Eye (tissue), 1 donor: Measurements from ENCODE around the gene MICAL1.

Experiments
- DNase-seq: peaks from one replicate; pipeline ENCODE4 v3.0.0-alpha.2; 2015

The MICAL1 gene

DNA sequence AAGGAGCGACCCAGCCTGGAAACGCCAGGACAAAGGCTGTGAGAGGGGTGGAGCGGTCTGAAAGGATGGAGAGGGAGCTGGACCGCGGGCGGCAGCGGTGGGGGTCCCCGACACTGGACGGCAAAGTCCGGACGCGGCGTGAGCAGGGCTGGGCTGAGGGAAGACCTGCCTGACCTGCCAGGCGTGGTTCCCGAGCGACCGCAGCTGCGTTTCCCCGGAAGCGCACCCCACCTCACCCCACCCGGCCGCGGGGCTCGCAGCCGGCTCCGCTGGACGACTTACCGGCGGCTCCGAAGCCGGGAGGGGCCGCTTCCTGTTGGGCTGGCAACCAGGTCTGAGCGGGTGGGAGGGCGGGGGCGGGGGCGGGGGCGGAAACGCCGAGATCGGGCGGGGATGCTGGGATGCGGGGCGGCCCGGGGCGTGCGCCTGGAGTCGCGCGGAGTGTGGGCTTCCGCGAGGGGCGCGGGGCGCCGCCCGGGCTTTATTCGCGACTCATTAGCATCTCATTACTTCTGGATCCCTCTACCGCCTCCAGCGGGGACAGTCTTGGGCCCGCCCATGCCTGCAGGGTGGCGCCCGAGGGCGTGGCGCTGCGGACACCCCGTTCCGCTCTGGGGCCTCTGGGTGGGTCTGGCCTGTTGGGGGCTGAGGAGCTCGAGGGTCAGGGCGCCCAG, at the start of gene MICAL1:
Gene MICAL1 (minus strand): TSS at position 336 of the 674 bp plus-strand sequence. CDS start 1,576 bp downstream, outside the sequence.
- DNase-seq = peak; percentile 87

GRCh38 chr6:109503327-109504224, 48.0 kb upstream of the MICAL1 start:
- peak; percentile 37 for DNase-seq

GRCh38 chr6:109498936-109499335, 43.4 kb upstream of the MICAL1 start:
- no peak for DNase-seq

- no peak for DNase-seq
Measured at GRCh38 chr6:109498052-109498451, 42.5 kb upstream of the MICAL1 start.

DNA sequence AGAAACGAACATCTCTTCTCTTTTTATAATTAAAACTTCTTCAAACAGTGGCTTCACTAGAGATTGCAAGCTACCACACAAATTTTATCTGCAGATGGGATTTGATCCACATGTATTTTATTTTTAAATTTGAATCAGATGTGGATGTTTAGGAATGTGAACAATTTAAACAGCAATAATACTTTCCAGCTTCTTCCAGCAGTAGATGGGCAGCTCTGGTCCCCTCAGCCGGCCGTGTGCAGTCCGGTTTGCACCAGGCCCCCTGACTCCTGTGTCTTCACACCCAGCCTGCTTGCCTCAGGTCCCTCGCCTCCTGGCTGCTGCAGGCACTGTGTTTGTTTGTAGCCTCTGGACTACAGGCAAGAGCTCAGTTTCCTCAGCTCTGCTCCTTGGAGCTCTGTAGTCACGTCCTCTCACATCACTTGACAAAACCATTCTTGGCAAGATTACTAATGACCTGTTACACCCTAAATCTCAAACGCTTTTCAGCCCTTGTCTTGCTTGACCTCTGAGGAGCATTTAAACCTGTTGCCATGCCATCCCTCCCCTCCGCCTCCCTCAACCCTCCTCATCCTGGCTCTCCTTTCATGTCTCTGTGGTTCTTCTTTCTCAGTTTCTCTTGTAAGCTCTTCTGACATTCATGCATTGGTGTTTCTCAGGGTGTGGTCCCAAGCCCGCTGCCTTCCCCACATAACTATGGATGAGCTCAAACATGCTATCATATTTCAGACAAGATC, 40.6 kb upstream of the MICAL1 start:
- peak; percentile 26 for DNase-seq

DNA sequence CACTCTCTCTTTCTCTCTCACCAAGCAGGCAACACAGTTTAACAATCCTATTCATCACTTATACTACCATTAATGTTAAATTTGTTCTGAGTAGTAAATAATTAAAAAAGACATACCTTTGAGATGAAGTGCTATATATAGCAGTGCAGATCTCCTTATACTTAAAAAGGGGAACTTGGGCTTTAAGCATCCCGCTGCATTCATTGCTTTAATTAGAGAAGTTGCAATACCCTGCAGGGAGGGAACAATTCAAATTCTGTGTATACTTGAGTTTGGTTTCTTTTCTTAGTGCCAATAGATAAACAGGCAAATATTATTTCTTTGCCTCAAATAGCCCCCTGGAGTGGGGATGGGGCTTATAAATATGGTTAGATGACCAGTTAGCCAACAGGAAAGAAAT, 38.3 kb upstream of the MICAL1 start:
- no peak for DNase-seq

GRCh38 chr6:109491207-109491938, 35.8 kb upstream of the MICAL1 start:
- peak; percentile 74 for DNase-seq

GRCh38 chr6:109490713-109491112, 35.1 kb upstream of the MICAL1 start:
- DNase-seq = peak; percentile 74

DNA sequence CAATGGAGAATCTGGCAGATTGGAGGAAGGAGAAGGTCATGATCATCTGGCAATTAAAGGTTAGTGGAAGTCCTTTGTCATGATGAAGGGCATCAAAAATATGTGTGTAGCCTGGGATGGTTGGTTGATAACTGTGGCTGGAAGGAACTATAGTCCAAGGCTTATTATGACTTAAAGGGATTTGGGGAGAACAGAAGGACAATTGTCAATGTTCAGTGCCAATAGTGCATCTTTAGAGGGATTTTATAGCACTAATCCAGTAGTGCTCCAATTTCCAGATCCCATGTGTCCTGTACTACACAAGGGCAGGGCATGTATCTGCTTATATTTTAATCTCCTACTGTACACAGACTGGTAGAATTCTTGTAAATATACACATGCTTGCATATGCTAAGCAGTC, 32.4 kb upstream of the MICAL1 start:
- no peak for DNase-seq

- DNase-seq = no peak
Measured at GRCh38 chr6:109486068-109486467, 30.5 kb upstream of the MICAL1 start.

DNA sequence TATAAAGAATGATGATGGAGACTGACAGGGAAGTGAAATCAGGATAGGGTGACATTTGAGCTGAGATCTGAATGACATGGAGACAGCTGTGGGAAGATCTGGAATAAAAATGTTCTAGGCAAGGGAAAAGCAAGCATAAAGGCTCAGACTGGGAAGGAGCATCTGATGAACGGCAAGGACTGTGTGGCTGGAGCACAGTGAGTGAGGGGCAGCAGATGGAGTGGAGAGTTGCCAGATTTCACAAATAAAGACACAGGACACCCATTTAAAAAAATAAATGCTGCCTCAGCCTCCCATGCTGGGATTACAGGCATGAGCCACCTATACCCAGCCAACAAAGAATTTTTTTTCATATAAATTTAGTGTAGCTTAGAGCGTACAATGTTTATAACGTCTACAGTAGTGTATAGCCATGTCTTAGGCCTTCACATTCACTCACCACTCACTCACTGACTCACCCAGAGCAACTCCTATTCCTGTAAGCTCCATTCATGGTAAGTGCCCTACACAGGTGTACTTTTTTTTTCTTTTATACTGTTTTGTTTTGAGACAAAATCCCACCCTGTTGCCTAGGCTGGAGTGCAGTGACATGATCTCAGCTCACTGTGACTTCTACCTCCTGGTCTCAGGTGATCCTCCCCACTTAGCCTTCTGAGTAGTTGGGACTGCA, 29.8 kb upstream of the MICAL1 start:
- no peak for DNase-seq

- DNase-seq = peak; percentile 35
Measured at GRCh38 chr6:109484122-109484521, 28.6 kb upstream of the MICAL1 start.

- DNase-seq = no peak
Measured at GRCh38 chr6:109483735-109484057, 28.1 kb upstream of the MICAL1 start.

GRCh38 chr6:109482905-109483734, 27.5 kb upstream of the MICAL1 start, which contains the start of gene ZBTB24:
Gene ZBTB24 (minus strand): TSS chr6:109483219. CDS start chr6:109482026, 1,193 bp downstream.
- DNase-seq = peak; percentile 93

DNA sequence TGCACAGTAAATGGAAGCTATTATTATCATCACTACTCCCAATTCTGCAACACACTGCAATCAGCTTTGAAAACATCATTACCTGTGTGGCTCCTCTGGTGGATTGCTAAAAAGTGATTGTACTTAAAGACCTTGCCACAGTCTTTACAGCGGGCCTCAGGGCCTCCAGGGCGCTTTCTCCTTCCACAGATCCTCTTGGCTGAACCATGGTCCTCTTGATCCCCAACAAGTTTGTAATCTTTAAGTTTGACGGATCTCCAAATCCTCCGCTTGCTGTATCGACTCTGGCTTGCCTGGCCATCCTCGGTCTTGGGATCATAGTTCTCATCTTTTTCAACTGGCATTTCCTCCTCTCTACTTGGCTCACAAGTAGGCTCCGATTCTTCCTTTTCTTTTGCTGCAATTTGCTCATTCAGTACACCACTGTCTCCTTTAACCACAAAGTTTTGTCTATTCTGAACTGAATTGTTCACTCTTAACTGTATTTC, 25.5 kb upstream of the MICAL1 start:
- DNase-seq = no peak

GRCh38 chr6:109478841-109479624, 23.5 kb upstream of the MICAL1 start:
- no peak for DNase-seq

- no peak for DNase-seq
Measured at GRCh38 chr6:109478222-109478805, 22.7 kb upstream of the MICAL1 start.

DNA sequence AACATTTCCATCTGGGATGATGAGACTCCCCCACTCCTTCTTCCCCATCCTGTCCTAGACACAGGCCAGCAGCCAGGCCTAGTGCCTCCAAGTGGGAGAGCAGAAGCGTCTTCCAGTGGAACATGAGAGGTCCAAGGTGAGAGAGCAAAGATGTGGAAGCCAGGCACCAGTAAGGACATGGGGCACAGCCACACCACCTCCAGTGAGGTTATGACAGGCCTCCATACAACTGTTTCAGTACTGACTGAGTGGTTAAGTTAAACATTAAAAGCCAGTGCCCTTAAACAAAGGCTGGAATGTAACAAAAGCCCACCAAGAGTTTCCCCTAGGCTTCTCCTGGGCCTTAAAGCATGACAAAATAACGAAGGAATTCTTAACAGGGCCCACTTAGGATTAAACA, 22.2 kb upstream of the MICAL1 start:
- no peak for DNase-seq

GRCh38 chr6:109477184-109477583, 21.6 kb upstream of the MICAL1 start:
- no peak for DNase-seq

GRCh38 chr6:109475625-109476024, 20.1 kb upstream of the MICAL1 start:
- no peak for DNase-seq
